Sciatic nerve (tissue), 2 donors: ENCODE results near the gene IARS1. TPM values are rescaled to one million over a fixed set of nuclear protein-coding genes. Genes with fewer than 3 reads are reported as not detected.

Source experiments
- ATAC-seq: fragments of 200-7000 bp; cut with Tn5 transposase; one replicate; pipeline ENCODE4 v1.9.1; 2020; ENCODE audit warnings: mild to moderate bottlenecking, moderate library complexity
- DNase-seq: peaks from one replicate; pipeline ENCODE4 v3.0.0-alpha.2; 2020; ENCODE audit warnings: low spot score
- intact Hi-C: fragments of 100-400 bp; cut with DNase I; formaldehyde crosslinking; loops from one replicate; pipeline ENCODE4 v1.14.2; 2022
- microRNA-seq: library from miRNA; unstranded; fragments of <30 nt; microRNA quantifications from one replicate; pipeline ENCODE4 v1.2.0, GENCODE V29; 2020
- total RNA-seq: library from RNA; stranded (reverse); fragmentation: NEBNext Ultra II Directional; extraction: Animal tissue kit (Norgen Biotek cat#: 25700); gene quantifications from one replicate; pipeline ENCODE4 v1.2.1, GENCODE V29; 2021
- donor health status: DM: no; HTN: no; CAD: no.
- donor health status: DM: no; HTN: no; CAD: no.

Gene IARS1
- total RNA-seq, 1 donor from 2014 or later = 69.5 TPM

DNA sequence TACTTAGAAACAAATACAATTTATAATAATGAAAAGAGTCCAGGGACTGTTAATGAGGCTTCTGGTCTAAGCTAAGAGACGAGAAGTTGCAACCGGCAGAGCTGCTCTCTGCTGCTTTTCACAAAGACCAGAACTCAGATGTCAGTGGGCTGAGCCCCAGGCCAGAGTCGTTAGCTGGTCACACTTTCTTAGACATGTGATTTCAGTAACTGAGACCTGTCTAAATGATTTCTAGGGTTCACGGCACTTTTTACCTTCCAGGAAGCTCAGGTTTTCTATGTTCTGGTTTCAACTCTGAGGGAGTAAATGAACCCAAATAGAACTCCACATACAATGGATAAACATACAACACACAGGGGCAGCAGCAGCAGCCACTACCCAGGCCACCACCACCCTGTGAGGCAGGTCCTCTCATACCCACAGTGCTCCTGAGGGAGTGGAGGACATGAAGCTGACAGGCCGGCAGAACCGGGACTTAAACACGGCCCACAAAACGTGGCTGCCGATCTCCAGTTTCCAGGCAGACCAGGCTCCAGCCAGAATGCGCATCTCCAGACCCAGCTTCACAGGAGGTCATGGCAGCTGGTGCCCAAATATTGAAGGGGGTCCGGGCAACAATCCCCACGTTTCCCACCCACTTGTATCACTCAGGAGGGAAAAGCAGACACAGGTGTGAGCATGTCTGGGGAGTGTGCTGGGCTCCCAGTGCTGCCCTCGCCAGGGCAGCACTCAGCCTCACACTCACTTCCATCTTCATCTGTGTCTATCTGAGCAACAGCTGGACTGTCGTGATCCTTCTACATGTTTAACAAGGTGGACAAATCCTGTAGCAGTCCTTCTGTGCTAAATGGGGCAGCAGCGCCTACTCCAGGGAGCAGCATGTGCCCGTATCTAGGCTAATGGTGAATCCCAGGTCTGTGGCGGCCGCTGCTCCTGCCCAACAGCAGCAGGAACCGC, 38.8 kb downstream of the IARS1 start:
- ATAC-seq (no peak), DNase-seq (no peak)
- intact Hi-C loops = no loop called here

DNA sequence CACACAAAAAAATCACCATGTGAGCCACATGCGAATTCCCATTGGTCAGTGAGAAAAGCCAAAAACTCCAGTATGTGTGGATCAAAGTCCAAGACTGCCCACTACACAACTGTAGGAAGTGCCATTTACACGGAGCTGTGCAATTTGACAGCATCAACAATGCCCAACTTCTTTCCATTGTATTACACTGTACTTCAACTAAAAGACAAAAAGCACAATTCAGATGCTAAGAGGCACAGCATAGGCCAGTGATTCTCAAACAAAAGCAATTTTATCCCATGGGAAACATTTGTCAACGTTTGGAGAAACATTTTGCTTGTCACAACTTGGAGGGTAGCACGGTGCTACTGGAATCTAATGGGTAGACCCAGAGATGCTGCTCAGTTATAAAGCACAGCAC, 39.8 kb downstream of the IARS1 start:
- DNase-seq (no peak), ATAC-seq (no peak)
- intact Hi-C loops = no loop called here

DNA sequence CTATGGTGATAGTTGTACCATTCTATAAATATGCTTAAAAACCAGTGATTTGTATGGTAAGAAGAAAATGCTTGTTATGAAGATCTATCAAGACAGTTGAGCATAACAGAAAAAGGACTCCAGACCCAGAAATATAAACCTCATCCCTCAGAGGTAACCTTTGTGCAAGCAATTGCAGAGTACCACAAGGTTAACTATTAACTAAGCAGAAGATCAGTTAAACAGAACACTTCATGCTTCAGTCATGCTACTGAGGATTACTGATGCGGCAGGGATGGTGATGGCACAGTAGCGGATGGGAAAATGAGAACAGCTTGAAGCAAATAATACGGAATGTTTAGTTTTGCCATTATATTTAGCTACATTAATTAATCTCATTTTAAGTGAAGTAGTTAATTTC, 45.5 kb downstream of the IARS1 start:
- ATAC-seq (no peak), DNase-seq (no peak)
- intact Hi-C loops = no loop called here

DNA sequence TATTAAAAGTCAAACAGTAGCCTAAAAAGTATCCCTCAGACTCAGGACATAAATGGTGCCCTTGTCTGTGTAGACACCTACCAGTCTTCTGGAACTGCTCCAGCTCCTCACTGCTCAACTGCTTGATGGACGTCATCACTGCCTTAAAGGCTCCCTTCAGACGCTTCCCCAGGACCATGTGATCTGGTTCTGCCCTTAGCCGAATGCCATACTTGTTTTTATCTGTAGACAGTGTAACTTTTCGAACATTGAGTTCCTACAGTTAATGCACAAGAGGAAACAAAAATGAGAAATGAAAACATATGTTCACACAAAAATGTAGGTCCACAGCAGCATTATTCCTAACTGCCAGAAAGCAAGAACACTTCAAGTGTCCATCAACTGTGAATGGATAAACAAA, 46.2 kb downstream of the IARS1 start:
- ATAC-seq (no peak), DNase-seq (no peak)
- intact Hi-C loops = no loop called here

DNA sequence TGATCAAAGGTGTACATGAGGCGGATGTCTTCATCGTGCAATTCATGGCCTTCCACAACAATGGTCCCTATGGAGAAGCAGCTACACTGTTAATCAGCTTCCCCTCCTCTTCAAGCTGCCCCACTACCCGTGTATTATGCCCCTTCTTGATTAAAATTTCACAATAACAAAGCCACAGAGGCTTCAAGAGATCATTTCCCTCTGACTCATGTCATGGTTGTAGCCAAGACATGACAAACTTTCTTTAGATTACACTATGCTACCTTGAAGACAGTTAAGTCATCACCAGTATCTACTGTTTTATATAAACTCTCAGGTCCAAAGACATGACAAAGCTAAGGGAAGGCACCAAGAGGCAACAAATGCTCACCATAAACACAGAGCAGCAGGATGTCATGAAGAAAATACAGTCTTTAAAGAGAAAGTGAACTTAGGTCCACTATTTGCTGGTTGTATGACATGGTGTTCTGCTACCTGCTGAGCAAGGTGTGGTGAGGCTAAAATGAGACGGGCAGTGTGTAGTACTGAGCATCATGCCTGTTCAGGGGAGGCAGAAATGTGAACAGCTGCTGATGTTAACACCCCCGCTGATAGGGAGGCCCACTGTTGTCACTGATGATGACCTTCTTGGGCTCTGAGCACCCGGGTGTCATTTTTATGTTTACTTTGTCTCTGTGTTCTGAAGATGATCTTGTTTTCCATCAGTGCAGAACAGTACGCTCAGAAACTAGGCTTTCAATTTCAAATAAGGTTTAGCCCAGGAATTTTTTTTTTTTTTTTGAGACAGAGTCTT, 48.3 kb downstream of the IARS1 start:
- no peak for DNase-seq
- intact Hi-C loops = no loop called here
- ATAC-seq = no peak

Small RNA genes lying within 50 kb of the gene (microRNA-seq; reads per million reads assigned to microRNA genes)
- 4.3 reads per million, percentile 9 among the genes with 10 or more reads in this experiment for gene MIR3651

Other genes with a start within 250 kb of the IARS1 start
- 66.4 TPM for gene SPTLC1, start 178.3 kb downstream of the IARS1 start, total RNA-seq
- 53.0 TPM for gene NOL8, start 31.7 kb upstream of the IARS1 start, total RNA-seq
- 9.1 TPM for gene CENPP, start 32.3 kb upstream of the IARS1 start, total RNA-seq
- gene OGN, start 110.9 kb upstream of the IARS1 start, total RNA-seq = 71.7 TPM
- gene OMD, start 130.8 kb upstream of the IARS1 start, total RNA-seq = 35.7 TPM
- gene ASPN, start 188.8 kb upstream of the IARS1 start, total RNA-seq = 14.4 TPM
- 62.0 TPM for gene ECM2, start 242.3 kb upstream of the IARS1 start, total RNA-seq